Muscle of leg (tissue), 11 donors: ENCODE data around the gene NUCKS1. TPM values are rescaled to one million over a fixed set of nuclear protein-coding genes. Genes with fewer than 3 reads are reported as not detected.

ENCODE experiments used
- DNase-seq: peaks from one replicate; pipeline ENCODE4 v3.0.0; 2013
- H3K27ac ChIP-seq: one replicate; pipeline ENCODE4 v1.5.1; 2013; ENCODE audit warnings: mild to moderate bottlenecking, low read length, control low read depth
- H3K27me3 ChIP-seq: one replicate; pipeline ENCODE4 v1.6.1; 2013; ENCODE audit warnings: low read length; ENCODE audit not compliant: control insufficient read depth, insufficient read depth
- H3K36me3 ChIP-seq: one replicate; pipeline ENCODE4 v1.6.1; 2013; ENCODE audit warnings: low read length; ENCODE audit not compliant: control insufficient read depth, insufficient read depth
- H3K4me1 ChIP-seq: one replicate; pipeline ENCODE4 v1.6.1; 2013; ENCODE audit warnings: low read length; ENCODE audit not compliant: control insufficient read depth, insufficient read depth
- H3K4me3 ChIP-seq: one replicate; pipeline ENCODE4 v1.5.1; 2013; ENCODE audit warnings: low read length, control low read depth
- H3K9me3 ChIP-seq: replicated peaks from 2 replicates; pipeline ENCODE4 v1.6.1; 2013; ENCODE audit warnings: low read depth, low read length; ENCODE audit not compliant: control insufficient read depth
- WGBS: methylation state at CpG from one replicate; pipeline ENCODE4 v1.1.5; 2013; ENCODE audit warnings: missing lambda C conversion rate; ENCODE audit not compliant: insufficient coverage; 5-methylcytosine and 5-hydroxymethylcytosine counted together
- polyA plus RNA-seq, 8 donors: library from polyadenylated mRNA; unstranded; fragments of 120-200 nt; gene quantifications; one replicate each; pipeline versions ENCODE4 v1.2.1 to v1.2.3, GENCODE V29; 2013; ENCODE audit warnings: inconsistent platforms in 1 of 8, low replicate concordance in 1 of 8; ENCODE audit not compliant: insufficient read length in 8 of 8, insufficient read depth in 1 of 8
- total RNA-seq: library from RNA; stranded (reverse); fragments of 120-200 nt; gene quantifications from one replicate; pipeline ENCODE4 v1.2.4, GENCODE V29; 2013

NUCKS1 gene
- total and polyA plus RNA-seq, 9 donors: 160 to 284 (median 240) TPM

GRCh38 chr1:205675247-205675646 lies 74.7 kb downstream of the NUCKS1 start:
- H3K9me3 ChIP-seq: no peaks in the 10 kb centered on the region
- H3K36me3 ChIP-seq: no peaks in the 10 kb centered on the region
- H3K4me3 ChIP-seq: no peak overlapping the region
- peaks cover 9% of the 10 kb centered on the region for H3K27me3 ChIP-seq
- H3K27ac ChIP-seq: no peak overlapping the region
- peaks cover 27% of the 10 kb centered on the region for H3K4me1 ChIP-seq
- WGBS: 95% methylated on average over 4 of the region's 4 CpGs
- DNase-seq: no peak

GRCh38 chr1:205672970-205673369 lies 77.0 kb downstream of the NUCKS1 start:
- H3K27me3 ChIP-seq: peaks cover 9% of the 10 kb centered on the region
- H3K36me3 ChIP-seq: no peaks in the 10 kb centered on the region
- no peak for DNase-seq
- H3K4me3 ChIP-seq: no peak overlapping the region
- WGBS: 92% methylated on average over 3 of the region's 4 CpGs
- H3K27ac ChIP-seq: no peak overlapping the region
- no peaks in the 10 kb centered on the region for H3K9me3 ChIP-seq
- H3K4me1 ChIP-seq: peaks cover 33% of the 10 kb centered on the region

- WGBS: 62% methylated on average over 3 of the region's 11 CpGs
- H3K4me1 ChIP-seq: peaks cover 33% of the 10 kb centered on the region
Measured at GRCh38 chr1:205672395-205672889, 77.5 kb downstream of the NUCKS1 start.

GRCh38 chr1:205670611-205671430 lies 79.2 kb downstream of the NUCKS1 start:
- WGBS: 29% methylated on average over 8 of the region's 13 CpGs
- no peak overlapping the region for H3K4me3 ChIP-seq
- DNase-seq: no peak
- peaks cover 12% of the 10 kb centered on the region for H3K27me3 ChIP-seq
- peaks cover 33% of the 10 kb centered on the region for H3K4me1 ChIP-seq
- H3K9me3 ChIP-seq: no peaks in the 10 kb centered on the region
- no peak overlapping the region for H3K27ac ChIP-seq
- H3K36me3 ChIP-seq: no peaks in the 10 kb centered on the region

More at GRCh38 chr1:205672395-205672889, 77.5 kb downstream of the NUCKS1 start:
- no peak for DNase-seq
- H3K27me3 ChIP-seq: peaks cover 12% of the 10 kb centered on the region
- no peak overlapping the region for H3K27ac ChIP-seq
- H3K36me3 ChIP-seq: no peaks in the 10 kb centered on the region
- no peak overlapping the region for H3K4me3 ChIP-seq
- no peaks in the 10 kb centered on the region for H3K9me3 ChIP-seq

GRCh38 chr1:205670150-205670446 lies 79.9 kb downstream of the NUCKS1 start:
- Histone ChIP-seq H3K36me3 (no peaks in the 10 kb centered on the region), H3K27ac (no peak overlapping the region), H3K27me3 (peaks cover 12% of the 10 kb centered on the region), H3K4me3 (no peak overlapping the region), H3K4me1 (peaks cover 37% of the 10 kb centered on the region), H3K9me3 (no peaks in the 10 kb centered on the region)
- no CpG with 5 or more reads among the region's 5 CpGs for WGBS
- DNase-seq: no peak

- no peak overlapping the region for H3K4me3 ChIP-seq
- peaks cover 41% of the 10 kb centered on the region for H3K4me1 ChIP-seq
- 45% methylated on average over 10 of the region's 20 CpGs for WGBS
Measured at GRCh38 chr1:205669341-205670149, 80.4 kb downstream of the NUCKS1 start.

GRCh38 chr1:205668951-205669340 lies 81.0 kb downstream of the NUCKS1 start:
- no peaks in the 10 kb centered on the region for H3K36me3 ChIP-seq
- peaks cover 46% of the 10 kb centered on the region for H3K4me1 ChIP-seq
- DNase-seq: no peak
- no CpG with 5 or more reads among the region's 5 CpGs for WGBS
- H3K4me3 ChIP-seq: no peak overlapping the region
- H3K9me3 ChIP-seq: no peaks in the 10 kb centered on the region
- peaks cover 12% of the 10 kb centered on the region for H3K27me3 ChIP-seq
- H3K27ac ChIP-seq: no peak overlapping the region

More at GRCh38 chr1:205669341-205670149, 80.4 kb downstream of the NUCKS1 start:
- DNase-seq: no peak
- H3K27me3 ChIP-seq: peaks cover 12% of the 10 kb centered on the region
- no peak overlapping the region for H3K27ac ChIP-seq
- no peaks in the 10 kb centered on the region for H3K36me3 ChIP-seq
- no peaks in the 10 kb centered on the region for H3K9me3 ChIP-seq

- Histone ChIP-seq H3K27me3 (peaks cover 10% of the 10 kb centered on the region), H3K4me1 (peaks cover 47% of the 10 kb centered on the region), H3K9me3 (no peaks in the 10 kb centered on the region), H3K36me3 (no peaks in the 10 kb centered on the region), H3K4me3 (no peak overlapping the region), H3K27ac (no peak overlapping the region)
- no peak for DNase-seq
- 77% methylated on average over 9 of the region's 11 CpGs for WGBS
Measured at GRCh38 chr1:205667909-205668643, 81.9 kb downstream of the NUCKS1 start.

- no peak overlapping the region for H3K4me3 ChIP-seq
- WGBS: 93% methylated on average over 3 of the region's 6 CpGs
- no peak for DNase-seq
- H3K36me3 ChIP-seq: no peaks in the 10 kb centered on the region
- no peaks in the 10 kb centered on the region for H3K9me3 ChIP-seq
- H3K27ac ChIP-seq: no peak overlapping the region
- H3K4me1 ChIP-seq: peaks cover 57% of the 10 kb centered on the region
- peaks cover 10% of the 10 kb centered on the region for H3K27me3 ChIP-seq
Measured at GRCh38 chr1:205666372-205667166, 83.4 kb downstream of the NUCKS1 start.
